ENCODE results near the gene FBF1.
"Not testable (repeated sequence)": the region's sequence is repeated elsewhere in the genome, so short reads cannot be mapped to it uniquely, and the experiment has no call there.

FBF1 gene

GRCh38 chr17:75873587-75874322 is 67.1 kb downstream of the FBF1 start:
- no peak for DNase-seq

DNA sequence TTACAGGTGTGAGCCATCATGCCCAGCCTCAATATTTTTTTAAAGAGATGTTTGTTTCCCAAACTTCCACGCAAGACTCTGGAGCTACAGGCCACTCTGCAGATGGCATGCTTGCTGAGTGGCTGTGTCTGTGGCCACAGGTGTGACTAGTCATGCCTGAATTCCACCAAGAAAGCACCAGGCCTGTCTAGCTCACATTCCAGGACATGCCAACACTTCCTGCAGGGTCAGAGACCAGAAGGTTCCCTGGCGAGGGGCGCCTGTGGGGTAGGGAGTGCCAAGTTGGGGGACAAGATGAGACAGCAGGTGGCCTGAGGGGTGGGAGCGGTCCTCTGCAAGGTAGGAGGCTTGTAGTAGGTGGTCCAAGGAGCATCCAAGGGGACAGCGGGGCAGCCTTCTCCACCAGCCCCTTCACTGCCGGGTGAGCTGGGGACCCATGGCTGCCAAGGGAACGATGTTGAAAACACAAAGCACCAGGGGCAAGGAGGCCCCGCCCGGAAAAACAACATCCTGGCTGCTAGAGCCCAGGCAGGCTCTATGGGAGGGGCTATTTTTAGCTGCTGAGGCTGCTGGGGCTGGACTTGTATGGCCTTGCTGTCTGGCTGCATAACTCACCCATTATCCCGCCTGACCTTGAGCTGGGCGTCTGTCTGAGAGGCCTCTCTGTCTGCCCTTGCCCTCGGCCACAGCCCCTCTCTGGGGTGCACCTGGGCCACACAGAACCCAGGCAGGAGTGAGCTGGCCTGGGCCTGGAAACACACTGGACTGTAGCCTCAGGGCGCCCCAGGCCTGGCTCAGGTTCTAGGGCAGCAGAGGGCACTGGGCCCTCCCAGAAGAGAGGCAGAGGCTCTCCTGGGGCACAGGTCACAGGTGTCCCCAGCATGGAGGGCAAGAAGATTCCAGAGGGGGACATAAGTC is 68.1 kb downstream of the FBF1 start:
- peak; percentile 65 to 91 for DNase-seq

DNA sequence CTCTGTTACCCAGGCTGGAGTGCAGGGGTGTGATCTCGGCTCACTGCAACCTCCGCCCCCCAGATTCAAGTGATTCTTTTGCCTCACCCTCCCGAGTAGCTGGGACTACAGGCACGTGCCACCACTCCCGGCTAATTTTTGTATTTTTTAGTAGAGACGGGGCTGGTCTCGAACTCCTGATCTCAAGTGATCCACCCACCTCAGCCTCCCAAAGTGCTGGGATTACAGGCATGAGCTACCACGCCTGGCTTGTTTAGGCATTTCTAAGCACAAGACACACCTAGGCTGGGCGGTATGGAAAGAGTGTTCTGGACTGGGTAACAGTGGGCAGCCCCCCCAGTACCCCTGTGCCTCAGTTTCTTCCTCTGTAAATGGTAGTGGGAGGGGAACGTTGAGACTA is 70.6 kb downstream of the FBF1 start:
- DNase-seq: not testable (repeated sequence)

GRCh38 chr17:75869282-75870141 is 71.3 kb downstream of the FBF1 start:
- no peak for DNase-seq

GRCh38 chr17:75868730-75869281 is 72.0 kb downstream of the FBF1 start:
- not testable (repeated sequence) for DNase-seq

DNA sequence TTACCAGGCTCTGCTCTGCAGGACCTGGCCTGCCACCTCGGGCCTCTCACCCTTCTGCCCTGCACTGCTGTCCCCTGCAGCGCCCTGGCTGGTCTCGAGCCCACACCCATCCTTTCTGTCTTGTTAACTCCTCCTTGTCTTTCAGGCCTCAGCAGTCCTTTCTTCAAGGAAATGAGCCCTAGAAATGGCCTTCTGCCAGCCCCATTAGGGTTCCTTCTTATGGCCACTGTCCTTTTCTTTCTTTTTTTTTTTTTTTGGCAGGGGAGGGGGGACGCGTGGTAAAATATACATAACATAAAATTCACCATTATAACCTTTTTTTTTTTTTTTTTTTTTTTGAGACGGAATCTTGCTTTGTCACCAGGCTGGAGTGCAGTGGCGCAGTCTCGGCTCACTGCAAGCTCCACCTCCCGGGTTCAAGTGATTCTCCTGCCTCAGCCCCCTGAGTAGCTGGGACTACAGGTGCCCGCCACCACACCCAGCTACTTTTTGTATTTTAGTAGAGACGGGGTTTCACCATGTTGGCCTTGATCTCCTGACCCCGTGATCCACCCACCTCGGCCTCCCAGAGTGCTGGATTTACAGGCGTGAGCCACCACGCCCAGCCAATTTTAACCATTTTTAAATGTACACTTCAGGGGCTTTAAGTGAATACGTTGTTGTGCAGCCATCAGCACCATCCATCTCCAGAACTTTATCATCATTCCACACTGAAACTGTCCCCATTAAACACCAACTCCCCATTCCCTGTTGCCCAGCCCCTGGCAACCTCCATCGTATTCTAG is 75.2 kb downstream of the FBF1 start:
- DNase-seq: not testable (repeated sequence)

DNA sequence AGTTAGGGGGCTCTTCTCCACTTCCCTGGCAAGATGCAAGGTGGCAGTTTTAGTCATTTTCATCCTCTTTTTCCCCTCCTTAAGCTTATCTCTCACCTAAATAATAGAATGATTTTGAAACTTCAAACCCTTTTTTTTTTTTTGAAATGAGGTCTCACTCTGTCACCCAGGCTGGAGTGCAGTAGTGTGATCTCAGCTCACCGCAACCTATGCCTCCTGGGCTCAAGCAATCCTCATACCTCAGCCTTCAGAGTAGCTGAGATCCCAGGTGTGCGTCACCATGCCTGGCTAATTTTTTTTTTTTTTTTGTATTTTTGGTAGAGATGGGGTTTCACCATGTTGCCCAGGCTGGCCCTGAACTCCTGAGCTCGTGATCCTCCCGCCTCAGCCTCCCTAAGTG is 76.0 kb downstream of the FBF1 start:
- DNase-seq: not testable (repeated sequence)

- DNase-seq: no peak
These were observed 76.4 kb downstream of the FBF1 start for GRCh38 chr17:75864448-75864871.

- no peak for DNase-seq
These were observed 78.9 kb downstream of the FBF1 start for GRCh38 chr17:75861927-75862317.
